Fibroblast of lung (primary cell): Measurements from ENCODE around the gene DNAJC27. TPM values are rescaled to one million over a fixed set of nuclear protein-coding genes. Genes with fewer than 3 reads are reported as not detected.

ENCODE experiments used
- DNase-seq, 2 donors: peaks; one replicate each; pipeline versions ENCODE4 v3.0.0 to v3.0.0-alpha.2; 2010; ENCODE audit warnings: low read depth in 2 of 2
- H2AFZ ChIP-seq: 2 replicates; pipeline ENCODE4 v1.5.1; 2012; ENCODE audit warnings: low read length, control low read depth, inconsistent platforms
- H3K27ac ChIP-seq: 2 replicates; pipeline ENCODE4 v1.5.1; 2011; ENCODE audit warnings: low read length, control low read depth; ENCODE audit not compliant: insufficient read depth
- H3K27me3 ChIP-seq: 2 replicates; pipeline ENCODE4 v1.5.1; 2011; ENCODE audit warnings: mild to moderate bottlenecking, low read length; ENCODE audit not compliant: control insufficient read depth, insufficient read depth
- H3K36me3 ChIP-seq: 2 replicates; pipeline ENCODE4 v1.5.1; 2011; ENCODE audit warnings: low read length; ENCODE audit not compliant: control insufficient read depth, insufficient read depth
- H3K4me1 ChIP-seq: 2 replicates; pipeline ENCODE4 v1.5.1; 2011; ENCODE audit warnings: low read length; ENCODE audit not compliant: control insufficient read depth, insufficient read depth; ENCODE audit errors: extremely low read depth
- H3K4me2 ChIP-seq: 2 replicates; pipeline ENCODE4 v1.5.1; 2011; ENCODE audit warnings: low read length, control low read depth; ENCODE audit not compliant: insufficient read depth; ENCODE audit errors: extremely low read depth
- H3K4me3 ChIP-seq, 4 experiments: fragments of 200-600 bp in 1 of 4; sonication (generic) in 1 of 4; replicated peaks in 1 of 4; 2 replicates each; pipeline ENCODE4 v1.5.1; 2011 to 2016; ENCODE audit warnings: low read length in 4 of 4, low read depth in 3 of 4, mild to moderate bottlenecking in 3 of 4, control low read depth in 2 of 4, inconsistent platforms in 1 of 4, mixed read lengths in 1 of 4; ENCODE audit not compliant: insufficient read depth in 1 of 4; ENCODE audit errors: control extremely low read depth in 1 of 4
- H3K79me2 ChIP-seq: 2 replicates; pipeline ENCODE4 v1.5.1; 2012; ENCODE audit warnings: mild to moderate bottlenecking, low read length, inconsistent platforms; ENCODE audit not compliant: control insufficient read depth, insufficient read depth
- H3K9ac ChIP-seq: 2 replicates; pipeline ENCODE4 v1.5.1; 2011; ENCODE audit warnings: mild to moderate bottlenecking, low read length, control low read depth; ENCODE audit not compliant: insufficient read depth
- H3K9me3 ChIP-seq: 2 replicates; pipeline ENCODE4 v1.5.1; 2012; ENCODE audit warnings: low read depth, low read length; ENCODE audit not compliant: control insufficient read depth, insufficient read depth
- H4K20me1 ChIP-seq: 2 replicates; pipeline ENCODE4 v1.5.1; 2011; ENCODE audit warnings: low read length; ENCODE audit not compliant: control insufficient read depth, insufficient read depth; ENCODE audit errors: extremely low read depth
- CTCF ChIP-seq, 2 donors: IDR thresholded peaks in 1 of 2; conservative IDR thresholded peaks in 1 of 2; 1 replicate in 1 of 2; 2 replicates in 1 of 2; pipeline ENCODE4 v1.5.1; 2011 to 2012; ENCODE audit warnings: low read length in 2 of 2, control low read depth in 1 of 2, inconsistent platforms in 1 of 2, low read depth in 1 of 2, mild to moderate bottlenecking in 1 of 2
- EZH2 ChIP-seq: IDR thresholded peaks from 2 replicates; pipeline ENCODE4 v1.5.1; 2012; ENCODE audit warnings: low read length, control low read depth, mild to moderate bottlenecking; ENCODE audit errors: missing control alignments
- polyA plus RNA-seq, 2 donors: library from polyadenylated mRNA; depleted of rRNA in 1 of 2; stranded (reverse) in 1 of 2; unstranded in 1 of 2; fragments of >200 nt; gene quantifications; 2 replicates each; pipeline ENCODE4 v1.2.1, GENCODE V29; 2011 to 2012; ENCODE audit warnings: missing spikeins in 1 of 2
- total RNA-seq: library from RNA; depleted of rRNA; stranded (reverse); fragments of >200 nt; gene quantifications from 2 replicates; pipeline ENCODE4 v1.2.1, GENCODE V29; 2014

The DNAJC27 gene
- total and polyA plus RNA-seq, 2 donors (not counting 1 experiment from before 2014, with no cell fraction given): 5.0 to 7.3 TPM

GRCh38 chr2:24947561-24948157 lies 24.1 kb downstream of the DNAJC27 start:
- peaks cover 1% of the 10 kb centered on the region for H3K36me3 ChIP-seq
- TF ChIP-seq EZH2: no peak
- TF ChIP-seq CTCF (conservative IDR thresholded peaks at IDR 0.05 in 1 of 2, IDR thresholded peaks at IDR 0.05 in 1 of 2; ENCODE audit: low read depth in 1 of 2, low read length in 2 of 2): no peak
- H3K79me2 ChIP-seq: no peaks in the 10 kb centered on the region

GRCh38 chr2:24945907-24946306 lies 25.8 kb downstream of the DNAJC27 start:
- peak; percentile 14 to 29 for DNase-seq
- H3K36me3 ChIP-seq: peaks cover 1% of the 10 kb centered on the region
- H3K9me3 ChIP-seq: no peaks in the 10 kb centered on the region
- H3K79me2 ChIP-seq: no peaks in the 10 kb centered on the region
- H4K20me1 ChIP-seq: no peaks in the 10 kb centered on the region
- no peak overlapping the region for H3K4me3 ChIP-seq
- no peak overlapping the region for H3K27ac ChIP-seq
- H3K27me3 ChIP-seq: no peaks in the 10 kb centered on the region
- H2AFZ ChIP-seq: no peak overlapping the region
- no peaks in the 10 kb centered on the region for H3K4me1 ChIP-seq
- H3K4me2 ChIP-seq: no peak overlapping the region
- H3K9ac ChIP-seq: no peak overlapping the region
- no peak for TF ChIP-seq EZH2
- TF ChIP-seq CTCF (conservative IDR thresholded peaks at IDR 0.05 in 1 of 2, IDR thresholded peaks at IDR 0.05 in 1 of 2; ENCODE audit: low read depth in 1 of 2, low read length in 2 of 2): no peak

More at GRCh38 chr2:24947561-24948157, 24.1 kb downstream of the DNAJC27 start:
- H4K20me1 ChIP-seq: no peaks in the 10 kb centered on the region
- H3K27me3 ChIP-seq: no peaks in the 10 kb centered on the region
- no peak overlapping the region for H3K4me2 ChIP-seq
- no peaks in the 10 kb centered on the region for H3K4me1 ChIP-seq
- no peak overlapping the region for H3K27ac ChIP-seq
- no peak overlapping the region for H2AFZ ChIP-seq
- H3K4me3 ChIP-seq: no peak overlapping the region
- no peaks in the 10 kb centered on the region for H3K9me3 ChIP-seq
- H3K9ac ChIP-seq: no peak overlapping the region
- no peak for DNase-seq

- H3K9ac ChIP-seq: no peak overlapping the region
- H2AFZ ChIP-seq: no peak overlapping the region
- DNase-seq: no peak
- peaks cover 1% of the 10 kb centered on the region for H3K36me3 ChIP-seq
- no peak overlapping the region for H3K27ac ChIP-seq
- no peak overlapping the region for H3K4me2 ChIP-seq
- no peaks in the 10 kb centered on the region for H3K4me1 ChIP-seq
- no peak for TF ChIP-seq EZH2
- TF ChIP-seq CTCF (conservative IDR thresholded peaks at IDR 0.05 in 1 of 2, IDR thresholded peaks at IDR 0.05 in 1 of 2; ENCODE audit: low read depth in 1 of 2, low read length in 2 of 2): no peak
- H3K79me2 ChIP-seq: no peaks in the 10 kb centered on the region
- H3K27me3 ChIP-seq: no peaks in the 10 kb centered on the region
- no peak overlapping the region for H3K4me3 ChIP-seq
- H4K20me1 ChIP-seq: no peaks in the 10 kb centered on the region
- H3K9me3 ChIP-seq: no peaks in the 10 kb centered on the region
Measured at GRCh38 chr2:24943427-24944053, 28.2 kb downstream of the DNAJC27 start.
